Endothelial cell of umbilical vein (primary cell): ENCODE measurements around the gene NRCAM. TPM values are rescaled to one million over a fixed set of nuclear protein-coding genes. Genes with fewer than 3 reads are reported as not detected.

Source experiments
- BruUV-seq: library from RNA; stranded (reverse); fragments of 400-500 nt; replicated peaks from 2 replicates; lab custom pipeline; 2021; lab: Mats Ljungman, UMichigan
- CTCF ChIA-PET: fragments of 300-600, 350-600 bp; sonication (Branson Sonifier 250); formaldehyde crosslinking; loops from one replicate; lab custom pipeline; 2021; ENCODE audit warnings: antibody characterized with exemption, inconsistent platforms; lab: Charles Lee
- POLR2A ChIA-PET: fragments of 300-600, 350-600 bp; sonication (Branson Sonifier 250); formaldehyde crosslinking; loops from one replicate; lab custom pipeline; 2021; ENCODE audit warnings: antibody characterized with exemption, inconsistent platforms; lab: Charles Lee
- DNase-seq: peaks from one replicate; pipeline ENCODE4 v3.0.0-alpha.2; 2011; ENCODE audit warnings: low read depth, low spot score
- FAIRE-seq: peaks from 2 replicates; lab custom pipeline; 2011; peaks lifted over from hg19 to GRCh38; lab: Jason Lieb, UNC
- H2AFZ ChIP-seq: 2 replicates; pipeline ENCODE4 v1.6.0; 2012; ENCODE audit warnings: low read depth, low read length, control low read depth, inconsistent platforms
- H3K27ac ChIP-seq: 2 replicates; pipeline ENCODE4 v1.5.1; 2011; ENCODE audit warnings: low read depth, mild to moderate bottlenecking, control low read depth, low read length, moderate library complexity; ENCODE audit not compliant: insufficient read depth
- H3K27me3 ChIP-seq, 2 experiments: 2 replicates each; pipeline versions ENCODE4 v1.6.0 to v1.6.1; 2011; ENCODE audit warnings: low read length in 2 of 2, mixed read lengths in 1 of 2; ENCODE audit not compliant: control insufficient read depth in 2 of 2, insufficient read depth in 2 of 2
- H3K36me3 ChIP-seq, 2 experiments: 2 replicates in 1 of 2; 3 replicates in 1 of 2; pipeline ENCODE4 v1.5.1; 2011; ENCODE audit warnings: low read length in 2 of 2, mild to moderate bottlenecking in 1 of 2, moderate library complexity in 1 of 2; ENCODE audit not compliant: control insufficient read depth in 2 of 2, insufficient read depth in 2 of 2; ENCODE audit errors: extremely low read depth in 1 of 2
- H3K4me1 ChIP-seq: 3 replicates; pipeline ENCODE4 v1.5.1; 2011; ENCODE audit warnings: mild to moderate bottlenecking, low read length; ENCODE audit not compliant: control insufficient read depth, insufficient read depth; ENCODE audit errors: extremely low read depth
- H3K4me2 ChIP-seq: 2 replicates; pipeline ENCODE4 v1.6.1; 2011; ENCODE audit warnings: low read length, control low read depth, mixed read lengths; ENCODE audit not compliant: insufficient read depth
- H3K4me3 ChIP-seq, 3 experiments: fragments of 200-600 bp in 1 of 3; sonication (generic), shearing (Covaris generic) in 1 of 3; replicated peaks in 1 of 3; 2 replicates each; pipeline ENCODE4 v1.5.1; 2011 to 2016; ENCODE audit warnings: control low read depth in 3 of 3, low read length in 3 of 3, mild to moderate bottlenecking in 2 of 3, inconsistent platforms in 1 of 3, low read depth in 1 of 3, moderate library complexity in 1 of 3; ENCODE audit not compliant: insufficient read depth in 1 of 3
- H3K79me2 ChIP-seq: 2 replicates; pipeline ENCODE4 v1.6.0; 2012; ENCODE audit warnings: low read length, inconsistent platforms; ENCODE audit not compliant: control insufficient read depth, insufficient read depth
- H3K9ac ChIP-seq: replicated peaks from 2 replicates; pipeline ENCODE3; 2011; ENCODE audit warnings: low read length, control low read depth; ENCODE audit not compliant: insufficient read depth; ENCODE audit errors: extremely low read depth
- H3K9me1 ChIP-seq: replicated peaks from 3 replicates; pipeline ENCODE4 v1.6.0; 2011; ENCODE audit warnings: mild to moderate bottlenecking, low read length; ENCODE audit not compliant: control insufficient read depth, insufficient read depth; ENCODE audit errors: extremely low read depth
- H3K9me3 ChIP-seq: replicated peaks from 2 replicates; pipeline ENCODE4 v1.5.1; 2012; ENCODE audit warnings: low read length, inconsistent platforms; ENCODE audit not compliant: control insufficient read depth, insufficient read depth
- H4K20me1 ChIP-seq: replicated peaks from 2 replicates; pipeline ENCODE3; 2011; ENCODE audit warnings: mild to moderate bottlenecking, low read length; ENCODE audit not compliant: control insufficient read depth, insufficient read depth; ENCODE audit errors: extremely low read depth
- CTCF ChIP-seq, 2 donors: IDR thresholded peaks; 1 replicate in 1 of 2; 2 replicates in 1 of 2; pipeline ENCODE4 v1.5.1; 2011; ENCODE audit warnings: low read length in 2 of 2, mild to moderate bottlenecking in 2 of 2, moderate library complexity in 2 of 2, control low read depth in 1 of 2, inconsistent platforms in 1 of 2, low read depth in 1 of 2; ENCODE audit not compliant: insufficient read depth in 1 of 2; ENCODE audit errors: extremely low read depth in 1 of 2
- EZH2 ChIP-seq: IDR thresholded peaks from 2 replicates; pipeline ENCODE4 v1.6.1; 2012; ENCODE audit warnings: borderline replicate concordance, low read depth, mild to moderate bottlenecking, moderate library complexity, low read length, inconsistent platforms; ENCODE audit not compliant: severe bottlenecking
- FOS ChIP-seq: IDR thresholded peaks from 2 replicates; pipeline ENCODE4 v1.6.1; 2011; ENCODE audit warnings: mild to moderate bottlenecking, low read length, moderate library complexity, borderline replicate concordance; ENCODE audit not compliant: insufficient read depth
- GATA2 ChIP-seq: IDR thresholded peaks from 2 replicates; pipeline ENCODE4 v1.7.0; 2011; ENCODE audit warnings: low read depth, mild to moderate bottlenecking, moderate library complexity, mixed read lengths, low read length; ENCODE audit not compliant: insufficient read length, insufficient read depth
- JUN ChIP-seq: IDR thresholded peaks from 2 replicates; pipeline ENCODE4 v1.6.1; 2011; ENCODE audit warnings: borderline replicate concordance, low read depth; ENCODE audit not compliant: insufficient read length, insufficient read depth
- MYC ChIP-seq: IDR thresholded peaks from one replicate; pipeline ENCODE4 v1.6.1; 2011; ENCODE audit warnings: mild to moderate bottlenecking, low read depth, low read length
- POLR2A ChIP-seq: IDR thresholded peaks from 2 replicates; pipeline ENCODE4 v1.6.1; 2012; ENCODE audit warnings: low read depth, mild to moderate bottlenecking, control low read depth, low read length
- POLR2AphosphoS5 ChIP-seq: IDR thresholded peaks from 2 replicates; pipeline ENCODE4 v1.6.1; 2012; ENCODE audit warnings: low read depth, mild to moderate bottlenecking, control low read depth, low read length, moderate library complexity; ENCODE audit not compliant: insufficient read depth
- dilution Hi-C: fragments of 300-500 bp; cut with MboI; formaldehyde crosslinking; loops from one replicate; pipeline ENCODE4 v1.15.0; 2019; ENCODE audit warnings: low sequenced_read_pairs; ENCODE audit not compliant: extremely low pct_ligation_motif_present
- intact Hi-C: fragments of 100-400 bp; cut with micrococcal nuclease; formaldehyde crosslinking; loops from one replicate; pipeline ENCODE4 v1.10.0; 2022
- polyA plus RNA-seq, 4 experiments: library from polyadenylated mRNA; depleted of rRNA in 3 of 4; stranded (reverse) in 3 of 4; unstranded in 1 of 4; fragments of >200 nt; gene quantifications; 2 replicates each; pipeline versions ENCODE4 v1.2.1 to v1.2.3, GENCODE V29; 2011 to 2012; ENCODE audit warnings: missing spikeins in 1 of 4
- total RNA-seq: library from RNA; stranded (reverse); gene quantifications from 2 replicates; pipeline ENCODE4 v1.2.3, GENCODE V29; 2021
- TF ChIP-seq, protein P1 (sequence below): IDR thresholded peaks from 2 replicates; pipeline ENCODE4 v1.6.1; 2011; ENCODE audit not compliant: insufficient read depth, insufficient read length

The NRCAM gene
- total and polyA plus RNA-seq, 2 donors (not counting 3 experiments of a cell fraction or from before 2014, with no cell fraction given), result 26.0 to 47.6 TPM

- Histone ChIP-seq H3K4me1 (peaks cover 20% of the 10 kb centered on the region), H3K27ac (no peak overlapping the region), H3K9ac (no peak overlapping the region), H3K79me2 (peaks cover 89% of the 10 kb centered on the region), H3K36me3 (no peaks in the 10 kb centered on the region), H3K4me3 (no peak overlapping the region), H3K9me1 (no peaks in the 10 kb centered on the region), H3K9me3 (no peaks in the 10 kb centered on the region), H3K27me3 (no peaks in the 10 kb centered on the region), H4K20me1 (no peaks in the 10 kb centered on the region), H3K4me2 (no peak overlapping the region), H2AFZ (no peak overlapping the region)
- ChIA-PET CTCF (no interaction called here), POLR2A (no interaction called here)
- intact Hi-C loops, result no loop called here
- dilution Hi-C loops, result no loop called here
- no peak for FAIRE-seq
- no TSS peak for BruUV-seq
- TF ChIP-seq, protein P1, sequence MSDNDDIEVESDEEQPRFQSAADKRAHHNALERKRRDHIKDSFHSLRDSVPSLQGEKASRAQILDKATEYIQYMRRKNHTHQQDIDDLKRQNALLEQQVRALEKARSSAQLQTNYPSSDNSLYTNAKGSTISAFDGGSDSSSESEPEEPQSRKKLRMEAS, result no peak
- no peak for TF ChIP-seq JUN
- no peak for TF ChIP-seq FOS
- TF ChIP-seq MYC, result no peak
- no peak for TF ChIP-seq CTCF (IDR thresholded peaks at IDR 0.05; ENCODE audit: extremely low read depth in 1 of 2, insufficient read depth in 1 of 2, low read depth in 1 of 2, low read length in 2 of 2)
- TF ChIP-seq POLR2A, result no peak
- no peak for TF ChIP-seq GATA2
- no peak for TF ChIP-seq EZH2
- TF ChIP-seq POLR2AphosphoS5, result no peak
- DNase-seq, result no peak
Measured at GRCh38 chr7:108436906-108437305, 19.3 kb downstream of the NRCAM start.
